HG03175 (cell line): ENCODE data around the gene DCLK1.

Experiments used
- ATAC-seq: cut with Tn5 transposase; IDR thresholded peaks from one replicate; pipeline ENCODE4 v1.9.1; 2021; ENCODE audit warnings: mild to moderate bottlenecking, moderate library complexity; ENCODE audit not compliant: unreplicated experiment

The DCLK1 gene

DNA sequence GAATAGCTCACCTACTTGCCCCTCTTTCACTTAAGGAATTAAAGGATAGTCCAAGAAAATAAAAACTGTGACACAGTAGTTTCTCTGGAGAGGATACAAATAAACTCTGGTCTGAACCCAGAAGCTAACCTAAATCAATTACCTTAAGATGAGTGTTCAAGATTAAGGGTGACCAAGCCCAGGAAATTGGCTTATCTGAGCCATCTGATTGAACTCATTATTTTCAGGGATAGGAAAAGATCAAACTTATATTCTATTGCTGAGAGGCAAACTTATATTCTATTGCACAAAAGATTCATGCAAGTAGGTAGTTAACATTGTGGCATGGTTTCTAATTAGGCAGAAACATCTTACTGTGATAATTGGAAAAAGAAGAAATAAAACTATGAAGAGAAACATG is 175.1 kb downstream of the DCLK1 start:
- no peak for ATAC-seq

- ATAC-seq, result no peak
These were observed 177.0 kb downstream of the DCLK1 start for GRCh38 chr13:35954207-35954560.

DNA sequence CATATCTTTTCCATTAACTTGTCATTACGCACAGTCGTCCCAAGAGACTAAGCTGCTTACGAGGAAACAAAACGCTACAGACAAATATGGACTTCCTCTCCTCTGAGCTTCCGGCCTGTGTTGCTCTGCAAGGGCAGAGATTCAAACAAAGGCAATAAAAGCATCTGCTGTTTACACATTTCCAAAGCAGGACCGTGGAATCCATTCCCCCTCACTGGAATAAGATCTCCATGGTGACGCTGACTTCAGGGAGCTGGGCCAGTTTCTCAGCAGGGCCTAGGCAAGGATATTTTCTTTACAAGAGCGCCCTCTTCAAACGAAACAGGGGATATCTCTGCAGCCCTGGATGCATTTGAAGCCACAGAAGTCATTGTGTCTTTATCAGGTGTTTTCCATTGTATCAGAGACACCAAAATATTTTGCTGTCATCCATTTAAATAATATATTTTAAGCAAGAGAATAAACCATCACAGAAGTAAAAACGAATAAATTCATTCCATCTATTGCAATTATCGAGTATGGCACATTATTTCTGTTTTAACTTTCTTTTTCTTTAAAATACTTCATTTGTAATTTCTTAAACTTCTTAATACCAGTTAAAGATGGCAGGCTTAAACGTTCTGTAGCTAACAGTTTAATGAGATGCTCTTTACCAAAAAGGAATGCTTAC is 177.5 kb downstream of the DCLK1 start:
- no peak for ATAC-seq

DNA sequence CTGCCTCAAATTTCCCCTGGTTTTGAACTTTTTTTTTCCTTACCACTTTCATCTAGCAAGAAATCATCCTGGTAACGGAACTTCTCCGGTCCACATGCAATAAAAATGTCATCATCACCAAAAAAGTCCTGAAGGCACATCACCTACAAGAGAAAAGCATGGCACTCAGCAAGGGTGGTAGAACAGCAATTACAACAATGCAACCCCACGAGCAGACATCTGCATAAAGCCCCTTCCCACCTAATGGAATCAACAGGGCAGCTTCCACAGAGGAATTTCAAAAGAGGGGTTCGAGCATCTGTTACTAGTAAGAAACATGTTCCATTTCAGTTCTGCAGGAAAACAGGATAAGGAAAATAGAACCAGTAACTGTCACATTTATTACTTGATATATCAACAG is 183.9 kb downstream of the DCLK1 start:
- ATAC-seq, result no peak

DNA sequence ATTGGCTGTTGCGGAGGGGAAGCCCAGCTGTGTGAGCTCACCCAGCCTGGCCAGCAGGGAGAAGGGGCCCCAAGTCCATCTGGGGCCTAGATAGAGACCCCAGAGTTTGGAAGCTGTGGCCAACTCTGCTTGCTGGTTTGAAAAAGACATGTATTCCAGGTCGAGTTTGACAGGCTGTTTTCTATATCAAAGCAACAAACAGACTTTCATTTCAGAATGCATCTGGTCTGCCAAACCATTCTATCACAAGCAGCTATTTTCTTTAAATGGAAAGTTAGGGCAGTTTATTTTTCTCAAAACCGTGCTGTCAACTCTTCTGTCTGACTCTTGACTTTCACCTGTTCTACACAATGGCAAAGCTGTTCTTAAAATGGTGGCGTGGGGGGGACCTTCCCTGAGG is 185.8 kb downstream of the DCLK1 start:
- ATAC-seq, result no peak

DNA sequence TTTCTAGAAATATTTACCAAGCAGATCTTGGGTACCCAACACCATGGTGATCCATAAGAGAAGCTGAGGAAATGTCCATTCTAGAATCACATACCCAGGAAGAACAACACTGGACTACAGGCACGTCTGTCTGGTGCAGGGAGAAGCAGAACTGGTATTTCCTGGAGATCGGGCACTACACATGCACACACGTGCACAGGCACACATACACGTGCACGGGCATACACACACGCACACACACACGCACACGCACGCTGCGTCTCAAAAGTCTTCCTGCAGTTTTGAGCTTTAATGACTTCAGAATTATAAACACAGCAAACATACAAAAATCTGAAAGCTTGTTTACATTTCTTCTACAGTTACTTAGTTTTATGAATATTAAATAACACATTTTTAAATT is 189.8 kb downstream of the DCLK1 start:
- ATAC-seq, result no peak

GRCh38 chr13:35940734-35941133 is 190.4 kb downstream of the DCLK1 start:
- no peak for ATAC-seq

DNA sequence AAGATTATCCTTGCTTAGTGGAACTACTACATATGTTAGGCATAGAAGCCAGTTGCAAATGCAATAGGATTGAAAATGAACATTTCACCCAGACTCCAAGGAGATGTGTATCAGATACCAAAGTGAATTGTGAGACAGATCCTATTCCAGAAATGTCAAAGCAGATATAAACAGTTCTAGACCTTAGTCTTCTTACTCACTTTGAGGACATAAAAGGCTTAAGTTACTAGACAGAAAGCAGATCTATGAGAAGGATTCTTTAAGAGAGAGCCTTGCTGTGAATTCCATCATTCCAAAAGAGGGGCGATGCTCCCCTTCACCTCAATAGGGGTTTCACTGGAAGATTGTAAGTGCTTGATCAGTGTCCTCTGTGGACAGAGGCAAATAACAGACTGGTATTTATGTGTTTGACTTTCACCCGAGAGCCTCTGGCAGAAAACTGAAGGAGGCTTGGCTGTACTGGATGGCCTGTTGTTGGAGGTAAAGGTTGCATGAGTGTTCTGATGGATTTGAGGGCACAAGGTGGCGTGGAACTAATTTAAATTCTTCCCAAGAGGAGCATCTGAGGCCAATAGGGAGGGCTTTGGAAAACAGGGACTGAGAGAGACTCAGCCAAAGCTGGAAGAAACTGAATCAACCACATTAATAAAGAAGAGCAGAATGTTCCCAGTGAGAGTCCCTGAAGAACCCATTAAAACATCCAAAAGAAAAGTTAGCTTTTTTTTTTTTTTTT is 194.8 kb downstream of the DCLK1 start:
- ATAC-seq, result no peak

- ATAC-seq, result no peak
These were observed 200.2 kb downstream of the DCLK1 start for GRCh38 chr13:35930665-35931631.

DNA sequence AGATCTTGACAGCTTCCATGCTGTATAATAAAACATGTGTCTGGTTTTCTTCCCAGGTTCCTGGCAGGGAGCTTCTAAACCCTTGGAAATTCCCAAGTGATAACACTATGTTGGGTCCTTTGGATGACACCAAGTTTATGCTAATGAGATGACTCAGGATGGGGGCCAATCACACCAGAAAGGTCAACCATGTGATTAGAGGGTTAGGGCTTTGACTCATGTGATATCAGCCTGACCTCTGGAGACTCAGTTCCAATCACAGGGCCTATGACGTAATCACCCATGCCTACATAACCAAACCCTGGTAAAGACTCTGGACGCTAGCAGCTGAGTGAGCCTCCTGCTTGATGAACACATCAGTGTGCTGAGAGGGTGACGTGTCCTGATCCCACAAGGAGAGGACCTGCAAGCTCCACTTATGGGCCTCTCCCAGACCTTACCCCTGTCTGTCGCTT is 203.6 kb downstream of the DCLK1 start:
- ATAC-seq, result no peak

- no peak for ATAC-seq
These were observed 204.2 kb downstream of the DCLK1 start for GRCh38 chr13:35926859-35927530.

GRCh38 chr13:35925669-35926068 is 205.5 kb downstream of the DCLK1 start:
- ATAC-seq, result no peak

- no peak for ATAC-seq
These were observed 207.8 kb downstream of the DCLK1 start for GRCh38 chr13:35923347-35923746.

GRCh38 chr13:35920816-35921215 is 210.4 kb downstream of the DCLK1 start:
- ATAC-seq, result no peak

DNA sequence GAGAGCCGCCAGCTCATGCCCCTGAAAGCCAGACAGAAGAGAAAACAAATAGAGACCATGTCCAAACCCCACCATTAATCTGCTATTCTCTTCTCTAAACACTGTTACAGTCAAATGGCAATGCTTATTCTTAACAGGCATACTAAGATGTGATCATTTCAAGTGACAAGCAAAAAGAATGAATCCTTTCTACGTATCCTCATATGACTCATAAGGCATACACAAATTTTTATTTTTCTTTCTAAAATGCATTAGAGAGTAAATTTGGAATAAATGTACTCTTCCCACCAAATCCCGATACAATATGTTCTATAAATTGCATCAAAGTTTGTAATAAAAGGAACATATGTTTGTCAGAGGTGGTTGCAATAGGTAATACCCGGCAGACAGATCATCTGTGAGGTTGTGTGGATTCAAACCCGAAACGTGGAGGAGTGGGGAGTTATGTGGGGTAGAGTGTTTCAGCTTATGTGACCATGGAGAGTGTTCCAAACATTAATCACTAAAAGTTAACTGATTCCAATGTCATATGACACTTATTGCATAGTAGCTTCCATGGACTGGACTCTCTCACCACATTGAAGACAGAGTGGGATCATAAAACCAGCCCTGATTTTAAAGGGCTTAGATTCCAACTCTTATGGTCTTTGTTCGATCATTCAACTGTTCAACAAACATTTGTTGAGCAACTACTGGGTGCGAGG is 213.1 kb downstream of the DCLK1 start:
- ATAC-seq, result no peak

GRCh38 chr13:35917252-35917941 is 213.8 kb downstream of the DCLK1 start:
- peak; percentile 65 for ATAC-seq

- ATAC-seq, result no peak
These were observed 215.0 kb downstream of the DCLK1 start for GRCh38 chr13:35916146-35916545.

DNA sequence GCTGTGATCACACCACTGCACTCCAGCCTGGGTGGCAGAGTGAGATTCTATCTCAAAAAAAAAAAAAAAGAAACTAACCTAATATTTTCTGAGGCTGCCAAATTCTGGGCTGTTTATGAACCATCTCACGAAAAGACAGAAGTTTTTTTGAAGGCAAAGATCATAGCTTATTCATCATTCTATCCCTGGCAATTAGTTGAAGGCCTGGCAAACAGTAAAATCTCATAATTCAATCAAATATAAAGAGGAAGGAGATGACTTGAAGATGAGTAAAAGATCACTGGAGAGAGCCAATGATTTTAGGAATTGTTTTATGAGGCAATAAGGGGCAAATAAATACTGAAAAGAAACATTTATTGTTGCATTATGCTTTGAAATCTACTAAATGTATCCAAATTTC is 216.5 kb downstream of the DCLK1 start:
- no peak for ATAC-seq

GRCh38 chr13:35912841-35913240 is 218.3 kb downstream of the DCLK1 start:
- no peak for ATAC-seq
